Peyer's patch (tissue), 4 donors: ENCODE data around the gene RCOR1. TPM values are rescaled to one million over a fixed set of nuclear protein-coding genes. Genes with fewer than 3 reads are reported as not detected.
A peak's percentile ranks its signal among the peaks of the same experiment; 100 is the strongest.
"Not testable (repeated sequence)": the region's sequence is repeated elsewhere in the genome, so short reads cannot be mapped to it uniquely, and the experiment has no call there.

Source experiments
- DNase-seq, 3 donors: peaks; one replicate each; pipeline ENCODE4 v3.0.0-alpha.2; 2017 to 2019
- H3K27ac ChIP-seq, 4 donors: fragments of 200-600 bp; sonication (generic); one replicate each; pipeline ENCODE4 v1.5.1; 2016 to 2019
- H3K27me3 ChIP-seq, 2 donors: fragments of 200-600 bp; sonication (generic); one replicate each; pipeline ENCODE4 v1.5.1; 2019
- H3K36me3 ChIP-seq, 3 donors: fragments of 200-600 bp; sonication (generic); one replicate each; pipeline ENCODE4 v1.5.1; 2016 to 2019
- H3K4me1 ChIP-seq, 4 donors: fragments of 200-600 bp; sonication (generic); one replicate each; pipeline ENCODE4 v1.5.1; 2016 to 2019
- H3K4me3 ChIP-seq, 4 donors: fragments of 200-600 bp; sonication (generic); 1 replicate in 3 of 4; 2 replicates in 1 of 4; pipeline ENCODE4 v1.5.1; 2016 to 2019; ENCODE audit warnings: mild to moderate bottlenecking in 1 of 4
- H3K9me3 ChIP-seq, 4 donors: fragments of 200-600 bp; sonication (generic); one replicate each; pipeline ENCODE4 v1.5.1; 2016 to 2019; ENCODE audit warnings: mild to moderate bottlenecking in 1 of 4
- POLR2A ChIP-seq, 2 donors: fragments of 450-650 bp; IDR thresholded peaks; one replicate each; pipeline ENCODE4 v1.5.1; 2017; ENCODE audit warnings: antibody characterized with exemption in 2 of 2, mild to moderate bottlenecking in 2 of 2, moderate library complexity in 2 of 2
- total RNA-seq, 4 donors: library from RNA; depleted of rRNA; stranded (reverse); fragments of >200 nt; gene quantifications; one replicate each; pipeline ENCODE4 v1.1.0, GENCODE V29; 2016
- TF ChIP-seq, protein P1 (sequence below), 6 experiments: fragments of 450-650 bp in 4 of 6; fragments of 200-600 bp in 2 of 6; sonication (generic) in 1 of 6; IDR thresholded peaks; one replicate each; pipeline ENCODE4 v1.5.1; 2017 to 2019; ENCODE audit warnings: antibody characterized with exemption in 6 of 6, mild to moderate bottlenecking in 3 of 6, moderate library complexity in 1 of 6

RCOR1 gene
- total RNA-seq, 4 donors from 2014 or later, result 16.5 to 26.3 (median 21.1) TPM

GRCh38 chr14:102548616-102549240 is 43.7 kb upstream of the RCOR1 start:
- peaks cover 0 to 42% (median 6%) of the 10 kb centered on the region in 4 donors for H3K4me1 ChIP-seq
- DNase-seq, result no peak
- no peak overlapping the region for H3K27ac ChIP-seq
- TF ChIP-seq, protein P1, sequence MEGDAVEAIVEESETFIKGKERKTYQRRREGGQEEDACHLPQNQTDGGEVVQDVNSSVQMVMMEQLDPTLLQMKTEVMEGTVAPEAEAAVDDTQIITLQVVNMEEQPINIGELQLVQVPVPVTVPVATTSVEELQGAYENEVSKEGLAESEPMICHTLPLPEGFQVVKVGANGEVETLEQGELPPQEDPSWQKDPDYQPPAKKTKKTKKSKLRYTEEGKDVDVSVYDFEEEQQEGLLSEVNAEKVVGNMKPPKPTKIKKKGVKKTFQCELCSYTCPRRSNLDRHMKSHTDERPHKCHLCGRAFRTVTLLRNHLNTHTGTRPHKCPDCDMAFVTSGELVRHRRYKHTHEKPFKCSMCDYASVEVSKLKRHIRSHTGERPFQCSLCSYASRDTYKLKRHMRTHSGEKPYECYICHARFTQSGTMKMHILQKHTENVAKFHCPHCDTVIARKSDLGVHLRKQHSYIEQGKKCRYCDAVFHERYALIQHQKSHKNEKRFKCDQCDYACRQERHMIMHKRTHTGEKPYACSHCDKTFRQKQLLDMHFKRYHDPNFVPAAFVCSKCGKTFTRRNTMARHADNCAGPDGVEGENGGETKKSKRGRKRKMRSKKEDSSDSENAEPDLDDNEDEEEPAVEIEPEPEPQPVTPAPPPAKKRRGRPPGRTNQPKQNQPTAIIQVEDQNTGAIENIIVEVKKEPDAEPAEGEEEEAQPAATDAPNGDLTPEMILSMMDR (IDR thresholded peaks at IDR 0.05), result no peak
- TF ChIP-seq POLR2A (IDR thresholded peaks at IDR 0.05), result no peak
- H3K36me3 ChIP-seq, result no peaks in the 10 kb centered on the region
- no peak overlapping the region for H3K4me3 ChIP-seq
- no peaks in the 10 kb centered on the region for H3K9me3 ChIP-seq
- H3K27me3 ChIP-seq, result no peaks in the 10 kb centered on the region

DNA sequence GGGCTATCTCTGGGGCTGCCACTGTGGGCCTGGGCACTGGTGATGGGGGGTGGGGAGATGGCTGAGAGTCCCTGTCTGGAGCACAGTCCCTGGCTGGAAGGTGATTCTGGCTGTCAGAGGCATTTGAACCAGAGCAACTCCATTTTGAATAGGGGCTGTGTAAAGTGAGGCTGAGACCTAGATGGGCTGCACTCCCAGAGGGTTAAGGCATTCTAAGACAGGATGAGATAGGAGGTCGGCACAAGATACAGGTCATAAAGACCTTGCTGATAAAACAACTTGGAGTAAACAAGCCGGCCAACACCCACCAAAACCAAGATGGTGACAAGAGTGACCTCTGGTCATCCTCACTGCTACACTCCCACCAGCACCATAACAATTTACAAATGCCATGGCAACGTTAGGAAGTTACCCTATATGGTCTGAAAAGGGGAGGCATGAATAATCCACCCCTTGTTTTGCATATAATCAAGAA is 41.5 kb upstream of the RCOR1 start:
- DNase-seq, H3K9me3 ChIP-seq, H3K27me3 ChIP-seq, H3K4me3 ChIP-seq, H3K36me3 ChIP-seq: not testable (repeated sequence)
- Histone ChIP-seq H3K27ac (peak overlapping the region in 1 of 4 donors; percentile 92), H3K4me1 (peaks cover 0 to 29% (median 0%) of the 10 kb centered on the region in 4 donors)

DNA sequence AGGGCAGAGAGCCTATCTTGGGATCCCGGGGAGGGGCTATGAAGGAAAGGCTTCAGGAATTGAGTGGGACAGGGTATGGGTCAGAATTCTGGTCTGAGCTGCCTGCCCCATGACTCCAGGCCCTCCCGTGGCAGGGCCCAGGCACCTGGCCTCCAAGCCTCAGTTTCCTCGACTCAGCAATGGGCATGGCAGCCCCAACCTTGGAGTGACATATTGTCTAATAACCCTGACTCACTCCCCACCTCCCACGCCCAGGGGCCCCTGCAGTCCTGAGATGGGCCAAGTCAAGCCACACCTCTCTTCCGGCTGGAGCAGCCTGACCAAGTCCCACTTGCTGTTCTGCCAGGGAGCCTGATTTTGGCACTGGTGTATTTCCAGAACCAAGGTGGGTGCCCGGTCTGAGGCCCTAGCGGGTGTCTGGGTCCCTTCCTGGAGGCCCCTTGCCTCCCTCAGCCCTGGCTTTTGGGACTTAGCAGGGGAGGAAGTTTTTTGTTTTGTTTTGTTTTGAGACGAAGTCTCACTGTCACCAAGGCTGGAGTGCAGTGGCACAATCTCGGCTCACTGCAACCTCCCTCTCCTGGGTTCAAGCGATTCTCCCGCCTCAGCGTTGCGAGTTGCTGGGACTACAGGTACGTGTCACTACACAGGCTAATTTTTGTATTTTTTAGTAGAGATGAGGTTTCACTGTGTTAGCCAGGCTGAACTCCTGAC is 40.3 kb upstream of the RCOR1 start:
- H3K27ac ChIP-seq, result peak overlapping the region; percentile 44 to 92 (median 74)

DNA sequence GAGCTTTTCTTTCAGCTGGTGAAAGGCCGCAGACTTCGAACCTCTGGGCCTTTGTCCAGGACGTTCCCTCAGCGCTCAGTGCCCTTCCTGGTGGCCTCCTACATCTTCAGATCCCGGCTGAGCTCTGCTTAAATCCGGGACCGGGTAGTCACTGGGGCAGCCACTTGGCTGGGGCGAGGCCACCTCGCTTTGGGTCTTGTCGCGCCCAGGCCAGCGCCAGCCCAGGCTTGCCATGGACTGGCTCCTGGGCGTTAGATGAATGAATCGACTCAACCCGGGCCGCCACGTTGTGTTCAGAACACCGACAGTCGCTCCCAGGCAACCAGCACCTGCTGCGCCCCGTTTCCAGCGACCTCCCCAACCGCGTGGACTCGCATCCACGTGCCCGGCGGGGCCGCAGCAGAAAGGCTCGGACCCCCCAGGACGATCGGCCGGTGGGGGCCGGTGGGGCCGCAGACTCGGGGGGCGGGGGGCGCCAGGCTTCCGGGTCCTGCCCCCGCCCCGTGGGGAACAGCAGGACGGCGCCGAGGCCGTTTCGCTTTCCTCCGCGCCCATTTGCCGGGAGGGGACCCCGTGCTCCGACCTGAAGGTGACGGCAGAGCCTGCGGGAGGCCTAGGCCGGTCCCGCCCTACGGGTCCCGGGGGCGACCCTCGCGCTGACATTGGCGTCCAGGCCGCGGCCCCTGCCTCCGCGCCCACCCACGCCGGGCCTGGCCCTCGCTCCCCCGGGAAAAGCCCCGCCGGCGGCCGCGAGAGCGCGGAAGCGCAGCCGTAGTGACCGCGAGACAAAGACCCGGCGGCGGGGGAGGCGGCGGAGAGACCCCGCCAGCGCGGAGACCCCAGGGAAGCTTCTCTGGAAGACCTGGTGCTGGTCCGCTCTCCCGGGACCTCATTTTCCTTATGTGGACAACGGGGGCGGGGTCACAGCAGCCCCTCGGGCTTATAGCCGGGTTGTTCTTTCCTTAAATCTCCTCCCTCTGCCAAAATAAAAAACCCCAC is 37.3 kb upstream of the RCOR1 start:
- TF ChIP-seq, protein P1 (IDR thresholded peaks at IDR 0.05), result no peak
- peak; percentile 75 to 81 for TF ChIP-seq POLR2A (IDR thresholded peaks at IDR 0.05)
- DNase-seq, result peak; percentile 56 to 83 (median 78)
- H3K4me3 ChIP-seq, result peak overlapping the region; percentile 63 to 83 (median 82)
- peak overlapping the region; percentile 75 to 93 (median 82) for H3K27ac ChIP-seq
- no peaks in the 10 kb centered on the region for H3K36me3 ChIP-seq
- H3K27me3 ChIP-seq, result no peaks in the 10 kb centered on the region
- H3K4me1 ChIP-seq, result peaks cover 0 to 26% (median 0%) of the 10 kb centered on the region in 4 donors
- no peaks in the 10 kb centered on the region for H3K9me3 ChIP-seq

More for the DNA sequence above, 40.3 kb upstream of the RCOR1 start:
- Histone ChIP-seq H3K36me3 (no peaks in the 10 kb centered on the region), H3K4me1 (peaks cover 0 to 26% (median 0%) of the 10 kb centered on the region in 4 donors), H3K27me3 (no peaks in the 10 kb centered on the region), H3K9me3 (no peaks in the 10 kb centered on the region), H3K4me3 (peak overlapping the region in 2 of 4 donors; percentile 32 to 34)
- TF ChIP-seq POLR2A (IDR thresholded peaks at IDR 0.05), result peak; percentile 27 to 66
- TF ChIP-seq, protein P1 (IDR thresholded peaks at IDR 0.05), result no peak
- DNase-seq, result peak in 2 of 3 donors; percentile 74 to 83

DNA sequence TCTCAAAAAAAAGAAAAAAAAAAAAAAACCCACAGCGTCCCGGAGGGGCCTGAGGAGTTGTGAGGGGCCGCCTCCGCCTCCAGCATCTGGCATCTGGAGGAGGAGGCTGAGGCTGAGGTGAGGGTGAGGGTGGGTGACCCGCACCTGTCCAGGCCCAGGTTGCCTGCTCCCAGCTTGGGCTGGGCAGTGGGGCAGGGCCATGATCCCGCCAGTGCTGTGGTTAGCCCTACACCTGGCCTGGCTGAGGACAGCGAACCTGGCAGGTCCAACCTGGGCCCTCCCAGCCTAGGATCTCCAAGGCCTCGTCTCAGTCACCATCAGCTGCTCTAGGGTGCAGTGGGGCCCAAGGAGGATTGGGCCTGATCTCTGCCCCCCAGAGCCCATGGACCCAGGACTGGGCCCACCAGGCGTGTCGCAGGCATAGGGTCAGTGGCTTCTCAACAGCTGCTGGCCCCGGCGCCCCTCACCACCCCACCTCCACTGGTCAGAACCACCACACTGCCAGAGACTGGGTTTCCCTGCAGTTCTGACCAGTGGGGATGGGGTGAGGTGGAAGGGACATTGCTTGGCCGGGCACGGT is 36.3 kb upstream of the RCOR1 start:
- no peak for DNase-seq
- peaks cover 0 to 26% (median 0%) of the 10 kb centered on the region in 4 donors for H3K4me1 ChIP-seq
- no peak overlapping the region for H3K27ac ChIP-seq
- H3K27me3 ChIP-seq, result no peaks in the 10 kb centered on the region
- H3K9me3 ChIP-seq, result no peaks in the 10 kb centered on the region
- H3K36me3 ChIP-seq, result no peaks in the 10 kb centered on the region
- H3K4me3 ChIP-seq, result no peak overlapping the region
- TF ChIP-seq POLR2A (IDR thresholded peaks at IDR 0.05), result no peak
- TF ChIP-seq, protein P1 (IDR thresholded peaks at IDR 0.05), result no peak
